HepG2 (cell line): Measurements from ENCODE around the gene TAS2R39. TPM values are rescaled to one million over a fixed set of nuclear protein-coding genes. Genes with fewer than 3 reads are reported as not detected.
"Not testable (repeated sequence)": the region's sequence is repeated elsewhere in the genome, so short reads cannot be mapped to it uniquely, and the experiment has no call there.

Experiments used
- ATAC-seq: fragments of 200-7000 bp; cut with Tn5 transposase; 3 replicates; pipeline ENCODE4 v1.9.1; 2020; ENCODE audit warnings: mild to moderate bottlenecking, moderate library complexity
- BruUV-seq: library from RNA; stranded (reverse); fragments of 400-500 nt; replicated peaks from 2 replicates; lab custom pipeline; 2021; lab: Mats Ljungman, UMichigan
- CTCF ChIA-PET: fragments of 300-600 bp; formaldehyde crosslinking; extraction: SDS; loops from one replicate; lab custom pipeline; 2021; ENCODE audit warnings: low total read pairs, inconsistent platforms, low intra/inter-chr PET ratio; lab: Yijun Ruan, JAX
- POLR2A ChIA-PET: fragments of 350-600 bp; sonication (Branson Sonifier 250); formaldehyde crosslinking; loops from one replicate; lab custom pipeline; 2020; ENCODE audit warnings: antibody characterized with exemption, inconsistent platforms; lab: Yijun Ruan, JAX
- DNase-seq: peaks from one replicate; pipeline ENCODE4 v3.0.0-alpha.2; 2015; ENCODE audit warnings: low spot score
- FAIRE-seq: peaks from 3 replicates; lab custom pipeline; 2011; peaks lifted over from hg19 to GRCh38; lab: Jason Lieb, UNC
- H2AFZ ChIP-seq: one replicate; pipeline ENCODE4 v1.6.1; 2011; ENCODE audit warnings: low read length, inconsistent platforms
- H3K27ac ChIP-seq: fragments of 300-600 bp; 3 replicates; pipeline ENCODE4 v1.8.0; 2011; ENCODE audit warnings: mixed run types, mild to moderate bottlenecking, mixed read lengths, low read length, inconsistent platforms; ENCODE audit not compliant: insufficient read depth; ENCODE audit errors: extremely low read length
- H3K27me3 ChIP-seq, 2 experiments: fragments of 200-600 bp in 1 of 2; 2 replicates in 1 of 2; 3 replicates in 1 of 2; pipeline versions ENCODE4 v1.6.0 to v1.8.0; 2011; ENCODE audit warnings: low read length in 2 of 2, mild to moderate bottlenecking in 2 of 2, moderate library complexity in 2 of 2, inconsistent platforms in 1 of 2; ENCODE audit not compliant: insufficient read depth in 2 of 2, control insufficient read depth in 1 of 2
- H3K36me3 ChIP-seq, 2 experiments: fragments of 200-600 bp in 1 of 2; replicated peaks in 1 of 2; 2 replicates in 1 of 2; 3 replicates in 1 of 2; pipeline versions ENCODE4 v1.5.1 to v1.8.0; 2011; ENCODE audit warnings: low read length in 2 of 2, inconsistent platforms in 1 of 2; ENCODE audit not compliant: insufficient read depth in 2 of 2, control insufficient read depth in 1 of 2
- H3K4me1 ChIP-seq: 2 replicates; pipeline ENCODE4 v1.5.1; 2012; ENCODE audit warnings: low read length, inconsistent platforms; ENCODE audit not compliant: insufficient read depth
- H3K4me2 ChIP-seq: 2 replicates; pipeline ENCODE4 v1.6.0; 2011; ENCODE audit warnings: low read depth, low read length, inconsistent platforms
- H3K4me3 ChIP-seq, 3 experiments: fragments of 200-600 bp in 1 of 3; sonication (generic), shearing (Covaris generic) in 1 of 3; replicated peaks in 1 of 3; 2 replicates each; pipeline ENCODE4 v1.5.1; 2011 to 2016; ENCODE audit warnings: low read length in 3 of 3, inconsistent platforms in 2 of 3, low read depth in 2 of 3, mild to moderate bottlenecking in 2 of 3, control low read depth in 1 of 3, mixed read lengths in 1 of 3; ENCODE audit not compliant: insufficient read depth in 1 of 3
- H3K79me2 ChIP-seq: one replicate; pipeline ENCODE4 v1.6.1; 2011; ENCODE audit warnings: low read length, inconsistent platforms; ENCODE audit not compliant: insufficient read depth
- H3K9ac ChIP-seq: 2 replicates; pipeline ENCODE4 v1.6.0; 2011; ENCODE audit warnings: mild to moderate bottlenecking, low read depth, low read length, inconsistent platforms; ENCODE audit not compliant: insufficient read depth
- H3K9me3 ChIP-seq: 2 replicates; pipeline ENCODE4 v1.5.1; 2012; ENCODE audit warnings: mild to moderate bottlenecking, low read length
- H4K20me1 ChIP-seq: 2 replicates; pipeline ENCODE4 v1.6.0; 2011; ENCODE audit warnings: inconsistent platforms, mild to moderate bottlenecking, low read length, moderate library complexity; ENCODE audit not compliant: insufficient read depth
- FOXC1 ChIP-seq: sonication (generic); formaldehyde crosslinking; IDR thresholded peaks from 2 replicates; pipeline ENCODE4 v1.8.0; 2022; ENCODE audit warnings: mild to moderate bottlenecking, missing genetic modification reagents, borderline replicate concordance
- GATAD2A ChIP-seq: IDR thresholded peaks from 2 replicates; pipeline ENCODE4 v1.6.1; 2016
- HDAC1 ChIP-seq: sonication (generic); formaldehyde crosslinking; IDR thresholded peaks from 2 replicates; pipeline ENCODE4 v1.5.1; 2020; ENCODE audit warnings: mild to moderate bottlenecking, missing genetic modification reagents
- HNRNPH1 ChIP-seq: fragments of 200-400 bp; formaldehyde crosslinking; optimal IDR thresholded peaks from 2 replicates; pipeline ENCODE3; 2017; ENCODE audit warnings: mild to moderate bottlenecking, low read depth, low read length
- MED13 ChIP-seq: sonication (generic); formaldehyde crosslinking; IDR thresholded peaks from 2 replicates; pipeline ENCODE4 v1.5.0; 2020; ENCODE audit warnings: missing genetic modification reagents
- PHF5A ChIP-seq: IDR thresholded peaks from one replicate; pipeline ENCODE4 v1.6.1; 2018; ENCODE audit warnings: low read depth, missing genetic modification reagents; ENCODE audit not compliant: unreplicated experiment
- PLRG1 ChIP-seq: fragments of 450-650 bp; conservative IDR thresholded peaks from 2 replicates; pipeline ENCODE4 v1.6.1; 2016
- RNF2 ChIP-seq: fragments of 450-650 bp; conservative IDR thresholded peaks from 2 replicates; pipeline ENCODE4 v1.6.1; 2016; ENCODE audit warnings: low read depth
- SIX4 ChIP-seq: sonication (generic); formaldehyde crosslinking; IDR thresholded peaks from 2 replicates; pipeline ENCODE4 v1.4.0; 2020; ENCODE audit warnings: missing genetic modification reagents
- ZNF101 ChIP-seq: sonication (generic); formaldehyde crosslinking; IDR thresholded peaks from 2 replicates; pipeline ENCODE4 v1.4.0; 2020; ENCODE audit warnings: mild to moderate bottlenecking, low read depth, missing genetic modification reagents, borderline replicate concordance
- ZNF7 ChIP-seq: IDR thresholded peaks from 2 replicates; pipeline ENCODE4 v1.6.1; 2016; ENCODE audit warnings: missing biosample characterization, missing genetic modification reagents
- ZNF761 ChIP-seq: sonication (generic); formaldehyde crosslinking; conservative IDR thresholded peaks from 2 replicates; pipeline ENCODE4 v1.4.0; 2020; ENCODE audit warnings: mild to moderate bottlenecking, missing genetic modification reagents
- WGBS: methylation state at CpG from one replicate; pipeline ENCODE4 v1.1.6; 2017; ENCODE audit warnings: low lambda C conversion rate; 5-methylcytosine and 5-hydroxymethylcytosine counted together
- in situ Hi-C: cut with HindIII; loops from 2 replicates; pipeline ENCODE4 v1.10.0; 2017; ENCODE audit warnings: low pct_unique_long_range_greater_than_20kb; ENCODE audit not compliant: extremely low pct_ligation_motif_present
- intact Hi-C: fragments of 100-400 bp; cut with micrococcal nuclease; formaldehyde crosslinking; loops from one replicate; pipeline ENCODE4 v1.10.0; 2022; ENCODE audit not compliant: unreplicated experiment
- polyA plus RNA-seq, 8 experiments: library from polyadenylated mRNA; depleted of rRNA in 3 of 8; stranded (reverse) in 7 of 8; unstranded in 1 of 8; fragments of >200 nt; fragmentation: Illumina TruSeq in 4 of 8; extraction: Trizol in 4 of 8; gene quantifications; 2 replicates each; pipeline versions ENCODE4 v1.2.1 to v1.2.3, GENCODE V29; 2011 to 2016; ENCODE audit warnings: low read depth in 4 of 8, missing spikeins in 1 of 8, mixed read lengths in 1 of 8; ENCODE audit not compliant: insufficient read depth in 1 of 8
- total RNA-seq, 5 experiments: library from RNA; depleted of rRNA; stranded (reverse); fragments of >200 nt; fragmentation: Illumina TruSeq; extraction: Trizol; gene quantifications; 2 replicates each; pipeline ENCODE4 v1.2.3, GENCODE V29; 2016; ENCODE audit warnings: low read depth in 1 of 5
- TF ChIP-seq, protein P1 (sequence below): sonication (generic); formaldehyde crosslinking; IDR thresholded peaks from 2 replicates; pipeline ENCODE4 v1.4.0; 2020; ENCODE audit warnings: missing genetic modification reagents, borderline replicate concordance

TAS2R39 gene
- total and polyA plus RNA-seq, 2 of the 13 experiments (the other 11 are each of a cell fraction or from before 2014, with no cell fraction given) = not detected

DNA sequence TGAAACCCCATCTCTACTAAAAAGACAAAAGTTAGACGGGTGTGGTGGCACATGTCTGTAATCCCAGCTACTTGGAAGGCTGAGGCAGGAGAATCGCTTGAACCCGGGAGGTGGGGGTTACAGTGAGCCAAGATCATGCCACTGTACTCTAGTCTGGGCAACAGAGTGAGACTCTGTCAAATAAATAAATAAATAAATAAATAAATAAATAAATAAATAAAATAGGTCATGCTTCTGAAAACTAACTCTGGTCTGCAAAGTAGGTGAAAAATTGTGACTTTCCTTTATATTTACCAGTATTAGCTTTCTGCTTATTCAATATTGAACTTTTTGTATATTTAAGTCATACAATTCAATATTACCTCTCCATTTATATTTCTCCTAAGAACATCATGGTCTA lies 24.6 kb upstream of the TAS2R39 start:
- 27% methylated on average over 3 of the region's 3 CpGs for WGBS
- H3K36me3 ChIP-seq, H3K27me3 ChIP-seq, CTCF ChIA-PET, H3K9me3 ChIP-seq, in situ Hi-C loops, ATAC-seq, FAIRE-seq, H4K20me1 ChIP-seq, H3K79me2 ChIP-seq, POLR2A ChIA-PET, H3K4me3 ChIP-seq, intact Hi-C loops, H2AFZ ChIP-seq, DNase-seq, H3K4me1 ChIP-seq, H3K4me2 ChIP-seq, BruUV-seq, H3K9ac ChIP-seq, H3K27ac ChIP-seq: not testable (repeated sequence)

GRCh38 chr7:143171697-143172096 lies 11.5 kb upstream of the TAS2R39 start:
- Histone ChIP-seq H3K27ac (no peak overlapping the region), H3K79me2 (no peaks in the 10 kb centered on the region), H3K27me3 (no peaks in the 10 kb centered on the region), H3K4me1 (no peaks in the 10 kb centered on the region), H3K4me2 (no peak overlapping the region), H4K20me1 (no peaks in the 10 kb centered on the region), H3K9me3 (no peaks in the 10 kb centered on the region), H2AFZ (no peak overlapping the region), H3K9ac (no peak overlapping the region), H3K4me3 (no peak overlapping the region), H3K36me3 (no peaks in the 10 kb centered on the region)
- ATAC-seq (no peak), FAIRE-seq (no peak), DNase-seq (no peak)
- ChIA-PET CTCF (no interaction called here), POLR2A (no interaction called here)
- in situ Hi-C loops (no loop called here), intact Hi-C loops (no loop called here)
- no peak for TF ChIP-seq ZNF7 (CRISPR knock-in tag)
- TF ChIP-seq MED13 (CRISPR knock-in tag) = no peak
- TF ChIP-seq ZNF101 (CRISPR knock-in tag) = no peak
- no peak for TF ChIP-seq PHF5A (CRISPR knock-in tag)
- no peak for TF ChIP-seq ZNF761 (CRISPR knock-in tag)
- TF ChIP-seq, protein P1, sequence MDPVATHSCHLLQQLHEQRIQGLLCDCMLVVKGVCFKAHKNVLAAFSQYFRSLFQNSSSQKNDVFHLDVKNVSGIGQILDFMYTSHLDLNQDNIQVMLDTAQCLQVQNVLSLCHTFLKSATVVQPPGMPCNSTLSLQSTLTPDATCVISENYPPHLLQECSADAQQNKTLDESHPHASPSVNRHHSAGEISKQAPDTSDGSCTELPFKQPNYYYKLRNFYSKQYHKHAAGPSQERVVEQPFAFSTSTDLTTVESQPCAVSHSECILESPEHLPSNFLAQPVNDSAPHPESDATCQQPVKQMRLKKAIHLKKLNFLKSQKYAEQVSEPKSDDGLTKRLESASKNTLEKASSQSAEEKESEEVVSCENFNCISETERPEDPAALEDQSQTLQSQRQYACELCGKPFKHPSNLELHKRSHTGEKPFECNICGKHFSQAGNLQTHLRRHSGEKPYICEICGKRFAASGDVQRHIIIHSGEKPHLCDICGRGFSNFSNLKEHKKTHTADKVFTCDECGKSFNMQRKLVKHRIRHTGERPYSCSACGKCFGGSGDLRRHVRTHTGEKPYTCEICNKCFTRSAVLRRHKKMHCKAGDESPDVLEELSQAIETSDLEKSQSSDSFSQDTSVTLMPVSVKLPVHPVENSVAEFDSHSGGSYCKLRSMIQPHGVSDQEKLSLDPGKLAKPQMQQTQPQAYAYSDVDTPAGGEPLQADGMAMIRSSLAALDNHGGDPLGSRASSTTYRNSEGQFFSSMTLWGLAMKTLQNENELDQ (CRISPR knock-in tag) = no peak
- TF ChIP-seq FOXC1 (CRISPR knock-in tag) = no peak
- no peak for TF ChIP-seq RNF2
- no peak for TF ChIP-seq SIX4
- TF ChIP-seq HDAC1 (CRISPR knock-in tag) = no peak
- no peak for TF ChIP-seq HNRNPH1
- TF ChIP-seq GATAD2A (CRISPR knock-in tag) = no peak
- no peak for TF ChIP-seq PLRG1
- BruUV-seq = no TSS peak
